GM18909 (cell line): Measurements from ENCODE around the gene GAD1.

Experiments used
- ATAC-seq: cut with Tn5 transposase; IDR thresholded peaks from one replicate; pipeline ENCODE4 v1.9.1; 2021; ENCODE audit warnings: mild to moderate bottlenecking; ENCODE audit not compliant: unreplicated experiment, poor library complexity

The GAD1 gene

DNA sequence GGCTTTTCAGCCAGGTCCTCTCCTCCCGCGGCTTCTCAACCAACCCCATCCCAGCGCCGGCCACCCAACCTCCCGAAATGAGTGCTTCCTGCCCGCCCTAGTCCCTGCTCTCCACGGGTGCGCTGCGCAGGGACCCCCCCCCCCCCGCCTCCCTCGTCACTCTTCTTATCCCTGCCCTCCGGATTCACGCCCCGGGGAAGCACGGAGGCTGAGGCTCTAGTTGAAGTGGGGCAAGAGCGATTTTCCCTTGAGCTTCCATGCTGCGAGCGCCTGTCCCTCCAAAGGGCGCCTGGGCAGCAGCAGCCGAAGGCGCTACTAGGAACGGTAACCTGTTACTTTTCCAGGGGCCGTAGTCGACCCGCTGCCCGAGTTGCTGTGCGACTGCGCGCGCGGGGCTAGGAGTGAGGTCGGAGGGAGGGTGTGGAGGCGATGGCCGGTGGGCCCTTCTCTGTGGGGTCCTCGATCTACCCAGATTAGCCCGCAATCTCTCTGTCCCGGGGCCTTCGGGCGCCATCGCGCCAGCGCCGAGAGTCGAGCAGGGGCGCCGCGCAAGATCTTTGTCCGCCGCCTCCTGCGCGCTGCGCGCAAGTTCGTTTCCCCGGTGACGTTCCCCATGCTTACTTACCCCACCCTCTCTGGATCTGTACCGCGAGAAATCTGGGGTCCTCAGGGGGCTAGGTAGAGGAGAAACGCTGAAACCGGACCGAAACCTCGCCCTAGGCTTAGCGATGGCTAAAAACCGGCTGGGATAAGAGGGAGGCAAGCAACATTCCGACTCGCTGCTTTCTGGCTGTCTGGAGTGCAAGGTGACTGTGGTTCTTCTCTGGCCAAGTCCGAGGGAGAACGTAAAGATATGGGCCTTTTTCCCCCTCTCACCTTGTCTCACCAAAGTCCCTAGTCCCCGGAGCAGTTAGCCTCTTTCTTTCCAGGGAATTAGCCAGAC lies 677 bp downstream of the GAD1 start:
- ATAC-seq: no peak

GRCh38 chr2:170818036-170818751 lies 1.5 kb downstream of the GAD1 start:
- ATAC-seq: no peak

GRCh38 chr2:170818752-170819470 lies 2.2 kb downstream of the GAD1 start:
- no peak for ATAC-seq

GRCh38 chr2:170819680-170820664 lies 3.3 kb downstream of the GAD1 start:
- ATAC-seq: no peak

GRCh38 chr2:170820757-170821530 lies 4.3 kb downstream of the GAD1 start:
- peak; percentile 42 for ATAC-seq

GRCh38 chr2:170821531-170822289 lies 5.0 kb downstream of the GAD1 start:
- ATAC-seq: no peak

DNA sequence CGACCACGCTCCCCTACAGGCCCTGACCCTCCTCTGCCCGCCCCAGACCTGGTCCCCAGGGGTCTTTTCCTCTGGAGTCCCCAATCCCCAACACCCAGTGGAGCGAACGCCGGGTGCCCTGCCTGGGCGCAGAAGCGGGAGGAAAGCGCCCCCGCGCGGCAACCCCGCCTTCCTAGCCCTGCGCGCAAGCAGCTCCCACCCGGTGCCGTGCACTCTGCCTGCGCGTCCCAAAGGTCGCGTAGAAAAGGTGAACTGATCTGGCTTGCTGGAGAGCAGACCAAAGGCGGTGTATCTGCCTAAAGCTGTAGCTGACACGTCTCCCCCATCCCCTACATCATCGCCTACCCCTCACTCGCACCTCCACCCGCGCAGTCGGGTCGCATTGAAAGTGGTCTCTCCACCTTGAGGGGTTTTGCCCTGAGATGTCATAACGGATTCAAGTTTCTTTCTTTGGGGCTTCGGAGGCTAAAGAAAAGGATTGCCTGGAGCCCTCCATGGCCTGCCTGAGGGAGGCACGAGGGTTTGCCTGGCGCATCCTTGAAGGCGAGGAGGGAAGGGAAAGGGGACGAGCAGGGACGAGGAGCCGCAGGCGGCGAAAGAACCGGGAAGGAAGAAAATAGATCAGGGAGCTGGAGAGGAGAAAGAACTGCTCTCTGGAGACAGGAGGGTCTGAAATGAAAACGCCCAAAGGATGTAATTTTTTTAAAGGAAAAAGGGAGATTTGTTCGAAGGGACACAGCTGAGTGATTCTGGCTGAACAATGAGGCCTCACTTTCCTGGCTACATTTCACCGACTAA lies 5.8 kb downstream of the GAD1 start:
- no peak for ATAC-seq

GRCh38 chr2:170823088-170823897 lies 6.6 kb downstream of the GAD1 start:
- no peak for ATAC-seq

DNA sequence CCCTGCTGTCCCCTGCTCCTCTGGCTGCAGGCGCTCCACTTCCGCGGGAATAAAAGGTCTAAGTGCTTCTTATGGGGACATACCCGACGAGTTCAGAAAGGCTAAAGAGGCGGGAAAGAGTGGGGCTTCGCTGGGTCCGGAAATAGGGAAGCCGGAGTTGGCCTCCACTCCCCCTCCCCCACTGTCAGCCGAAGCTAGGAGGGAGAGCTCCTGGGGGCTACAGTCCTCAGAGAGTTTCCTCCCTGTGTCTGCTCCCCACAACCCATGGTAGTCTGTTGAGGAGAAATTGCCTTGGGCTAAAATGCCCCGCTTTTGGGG lies 7.2 kb downstream of the GAD1 start:
- no peak for ATAC-seq

- no peak for ATAC-seq
These were observed 7.9 kb downstream of the GAD1 start for GRCh38 chr2:170824526-170825015.

- ATAC-seq: no peak
These were observed 11.3 kb downstream of the GAD1 start for GRCh38 chr2:170827841-170828532.

GRCh38 chr2:170828533-170828916 lies 11.8 kb downstream of the GAD1 start:
- ATAC-seq: no peak

- ATAC-seq: no peak
These were observed 12.3 kb downstream of the GAD1 start for GRCh38 chr2:170829036-170829435.

GRCh38 chr2:170830166-170830565 lies 13.5 kb downstream of the GAD1 start:
- no peak for ATAC-seq

DNA sequence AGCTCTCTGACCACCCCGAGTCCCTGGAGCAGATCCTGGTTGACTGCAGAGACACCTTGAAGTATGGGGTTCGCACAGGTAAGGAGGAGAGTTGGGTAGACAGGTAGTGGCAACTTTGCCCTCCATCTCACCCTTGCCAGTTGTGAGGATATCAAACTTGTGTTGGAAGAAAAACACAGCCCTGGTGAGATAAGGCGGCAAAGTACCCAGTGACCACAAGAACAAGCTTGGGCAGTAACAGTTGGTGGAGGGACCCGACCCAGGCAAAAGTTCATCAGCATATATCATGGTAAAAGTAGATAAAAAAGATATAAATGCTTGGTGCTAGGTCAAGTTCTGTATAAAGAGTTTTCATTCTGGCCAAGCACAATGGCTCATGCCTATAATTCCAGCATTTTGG lies 14.4 kb downstream of the GAD1 start:
- no peak for ATAC-seq

- no peak for ATAC-seq
These were observed 19.3 kb downstream of the GAD1 start for GRCh38 chr2:170836027-170836426.
